AG04450 (cell line): Measurements from ENCODE around the gene FURIN. TPM values are rescaled to one million over a fixed set of nuclear protein-coding genes. Genes with fewer than 3 reads are reported as not detected.

Experiments
- CTCF ChIA-PET: fragments of 300-600, 350-600 bp; formaldehyde crosslinking; extraction: SDS; loops from one replicate; lab custom pipeline; 2022; ENCODE audit warnings: antibody characterized with exemption, inconsistent platforms; lab: Charles Lee
- POLR2A ChIA-PET: fragments of 350-600 bp; formaldehyde crosslinking; extraction: SDS; loops from one replicate; lab custom pipeline; 2021; ENCODE audit warnings: antibody characterized with exemption, inconsistent platforms; lab: Yijun Ruan, JAX
- DNase-seq: peaks from one replicate; pipeline ENCODE4 v3.0.0-alpha.2; 2011; ENCODE audit warnings: low read depth, low spot score
- H3K27ac ChIP-seq: one replicate; pipeline ENCODE4 v1.5.1; 2012; ENCODE audit warnings: low read depth, low read length, control low read depth
- H3K27me3 ChIP-seq: one replicate; pipeline ENCODE4 v1.6.0; 2012; ENCODE audit warnings: low read length; ENCODE audit not compliant: control insufficient read depth, insufficient read depth
- H3K4me3 ChIP-seq: 2 replicates; pipeline ENCODE4 v1.5.1; 2011; ENCODE audit warnings: mild to moderate bottlenecking, low read depth, low read length, control low read depth
- H3K9me3 ChIP-seq: 2 replicates; pipeline ENCODE4 v1.5.1; 2012; ENCODE audit warnings: low read length; ENCODE audit not compliant: control insufficient read depth, insufficient read depth
- polyA plus RNA-seq: library from polyadenylated mRNA; depleted of rRNA; stranded (reverse); fragments of >200 nt; gene quantifications from 2 replicates; pipeline ENCODE4 v1.2.3, GENCODE V29; 2011
- TF ChIP-seq, protein P1 (sequence below): IDR thresholded peaks from 2 replicates; pipeline ENCODE4 v1.5.1; 2011; ENCODE audit warnings: low read depth, low read length, control low read depth, inconsistent platforms

The FURIN gene
- polyA plus RNA-seq, 1 experiment, result 14.0 TPM

DNA sequence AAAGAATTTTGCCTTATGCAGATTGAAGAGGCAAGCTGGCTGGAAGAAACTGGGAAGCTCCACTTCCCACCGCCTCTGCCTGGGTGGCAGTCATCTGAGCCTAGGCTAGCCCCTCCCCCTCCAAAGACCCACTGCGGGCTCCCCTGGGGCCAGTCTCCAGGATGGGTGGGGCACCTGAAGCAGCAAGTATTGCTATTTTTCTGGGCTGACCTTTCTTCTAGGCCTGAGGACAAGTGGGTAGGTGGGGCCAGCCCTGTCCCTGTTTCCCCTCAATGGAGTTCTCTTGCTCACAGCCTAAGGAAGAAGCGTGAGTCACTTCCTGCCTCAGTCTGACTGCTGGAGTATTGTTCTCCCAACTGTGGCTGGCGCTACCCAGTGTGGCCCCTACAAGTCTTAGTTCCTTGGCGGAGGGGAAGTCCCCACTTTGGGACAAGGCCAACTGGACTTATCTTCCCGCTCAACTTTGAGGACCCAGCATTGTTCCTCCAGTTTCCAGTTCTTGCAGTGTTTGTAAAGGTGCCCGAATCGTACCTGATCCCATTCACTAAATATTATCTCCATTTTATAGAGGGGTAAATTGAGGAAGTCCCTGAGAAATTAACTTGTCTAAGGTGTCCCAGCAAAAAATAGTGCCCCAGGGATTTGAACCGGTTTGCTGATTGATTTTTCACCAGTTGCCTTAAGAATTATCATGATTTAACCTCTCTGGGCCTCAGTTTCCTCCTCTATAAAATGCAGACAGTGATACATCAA, 1.4 kb downstream of the FURIN start:
- TF ChIP-seq, protein P1, sequence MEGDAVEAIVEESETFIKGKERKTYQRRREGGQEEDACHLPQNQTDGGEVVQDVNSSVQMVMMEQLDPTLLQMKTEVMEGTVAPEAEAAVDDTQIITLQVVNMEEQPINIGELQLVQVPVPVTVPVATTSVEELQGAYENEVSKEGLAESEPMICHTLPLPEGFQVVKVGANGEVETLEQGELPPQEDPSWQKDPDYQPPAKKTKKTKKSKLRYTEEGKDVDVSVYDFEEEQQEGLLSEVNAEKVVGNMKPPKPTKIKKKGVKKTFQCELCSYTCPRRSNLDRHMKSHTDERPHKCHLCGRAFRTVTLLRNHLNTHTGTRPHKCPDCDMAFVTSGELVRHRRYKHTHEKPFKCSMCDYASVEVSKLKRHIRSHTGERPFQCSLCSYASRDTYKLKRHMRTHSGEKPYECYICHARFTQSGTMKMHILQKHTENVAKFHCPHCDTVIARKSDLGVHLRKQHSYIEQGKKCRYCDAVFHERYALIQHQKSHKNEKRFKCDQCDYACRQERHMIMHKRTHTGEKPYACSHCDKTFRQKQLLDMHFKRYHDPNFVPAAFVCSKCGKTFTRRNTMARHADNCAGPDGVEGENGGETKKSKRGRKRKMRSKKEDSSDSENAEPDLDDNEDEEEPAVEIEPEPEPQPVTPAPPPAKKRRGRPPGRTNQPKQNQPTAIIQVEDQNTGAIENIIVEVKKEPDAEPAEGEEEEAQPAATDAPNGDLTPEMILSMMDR, result no peak
- no peaks in the 10 kb centered on the region; the same call in 1 of the 2 replicates for H3K9me3 ChIP-seq
- CTCF ChIA-PET, result interaction anchor here (0.6 to 1.2 kb wide), 3 partner anchors 11 to 222 kb away, joined by 3 to 4 read pairs (median 4); no protein-coding TSS in a partner anchor
- H3K27me3 ChIP-seq, result no peaks in the 10 kb centered on the region
- H3K27ac ChIP-seq, result peak overlapping the region; percentile 68
- H3K4me3 ChIP-seq, result no peak overlapping the region
- DNase-seq, result no peak
- POLR2A ChIA-PET, result interaction anchor here (0.6 to 1.1 kb wide), 2 partner anchors 33 to 74 kb away, joined by 3 to 7 read pairs; no protein-coding TSS in a partner anchor

DNA sequence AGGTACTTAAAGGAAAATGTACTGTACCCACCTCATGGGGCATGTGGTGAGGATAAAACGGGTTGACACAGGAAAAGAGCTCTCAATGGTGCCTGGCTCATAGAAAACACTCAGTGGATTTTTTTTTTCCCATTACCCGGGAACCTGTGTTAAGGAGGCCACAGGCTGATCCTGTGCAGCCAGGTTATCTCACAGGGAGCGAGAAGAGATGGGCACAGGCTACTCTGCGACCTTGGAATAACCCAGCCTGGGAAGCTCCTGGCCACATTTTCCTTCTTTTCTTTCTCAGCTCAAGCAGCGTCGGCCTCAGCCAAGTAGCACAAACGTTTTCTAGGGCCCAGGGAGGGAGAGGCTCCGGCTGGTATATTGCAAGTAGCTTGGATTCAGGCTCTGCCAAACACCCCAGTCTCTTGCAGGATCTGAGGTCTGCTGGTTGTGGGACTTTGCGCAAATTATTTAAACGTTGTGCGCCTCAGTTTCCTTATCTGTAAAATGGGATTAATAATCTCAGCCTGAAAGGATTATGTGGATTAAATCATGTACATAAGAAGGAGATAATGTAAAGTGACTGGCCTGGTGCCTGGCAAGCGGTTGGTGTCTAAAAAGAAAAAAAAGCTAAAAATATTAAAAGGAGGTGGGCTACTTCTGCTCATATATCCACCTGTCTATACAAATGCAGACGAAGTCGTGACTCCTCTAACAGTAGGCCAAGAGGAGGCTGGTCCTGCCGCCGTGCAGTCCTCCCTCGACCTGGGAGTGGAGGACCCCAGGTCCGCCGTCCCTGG, 2.2 kb downstream of the FURIN start:
- DNase-seq, result no peak
- TF ChIP-seq, protein P1, result no peak
- Histone ChIP-seq H3K27me3 (no peaks in the 10 kb centered on the region), H3K9me3 (no peaks in the 10 kb centered on the region; the same call in 1 of the 2 replicates), H3K27ac (peak overlapping the region; percentile 61), H3K4me3 (peak overlapping the region; percentile 72)
- ChIA-PET POLR2A (interaction anchor here (0.6 to 1.1 kb wide), 4 partner anchors 32 to 728 kb away, joined by 3 to 7 read pairs (median 6); partner anchors contain the start of gene MAN2A2), CTCF (interaction anchor here (1.1 to 1.8 kb wide), 3 partner anchors 15 to 222 kb away, joined by 3 to 5 read pairs (median 4); no protein-coding TSS in a partner anchor)

- Histone ChIP-seq H3K9me3 (no peaks in the 10 kb centered on the region; the same call in 1 of the 2 replicates), H3K27ac (peak overlapping the region; percentile 61), H3K27me3 (no peaks in the 10 kb centered on the region), H3K4me3 (peak overlapping the region; percentile 72)
- ChIA-PET POLR2A (interaction anchor here (1.0 to 1.2 kb wide), 3 partner anchors 27 to 35 kb away, joined by 4 to 8 read pairs (median 7); partner anchors contain the start of gene MAN2A2), CTCF (interaction anchor here (1.2 to 1.8 kb wide), 2 partner anchors 14 to 223 kb away, joined by 4 to 5 read pairs; no protein-coding TSS in a partner anchor)
- TF ChIP-seq, protein P1, result no peak
- no peak for DNase-seq
Observed at GRCh38 chr15:90871139-90871715, 2.8 kb downstream of the FURIN start.

- Histone ChIP-seq H3K4me3 (peak overlapping the region; percentile 72), H3K27me3 (no peaks in the 10 kb centered on the region), H3K9me3 (no peaks in the 10 kb centered on the region; the same call in 1 of the 2 replicates), H3K27ac (peak overlapping the region; percentile 61)
- no peak for DNase-seq
- ChIA-PET POLR2A (interaction anchor here (1.2 kb wide), 1 partner anchor 27 kb away, joined by 8 read pairs; no protein-coding TSS in a partner anchor), CTCF (interaction anchor here (1.8 kb wide), 1 partner anchor 13 kb away, joined by 5 read pairs; no protein-coding TSS in a partner anchor)
- TF ChIP-seq, protein P1, result no peak
Observed at GRCh38 chr15:90871716-90872485, 3.5 kb downstream of the FURIN start.
